Left renal cortex interstitium (tissue), 4 donors: ENCODE measurements around the gene MECP2. TPM values are rescaled to one million over a fixed set of nuclear protein-coding genes. Genes with fewer than 3 reads are reported as not detected.

Experiments
- DNase-seq, 4 donors: peaks; one replicate each; pipeline ENCODE4 v3.0.0-alpha.2; 2013; ENCODE audit warnings: low read depth in 4 of 4, low spot score in 2 of 4, missing footprints in 1 of 4
- polyA plus RNA-seq, 4 donors: library from polyadenylated mRNA; unstranded; fragments of 120-200 nt; gene quantifications; one replicate each; pipeline ENCODE4 v1.2.1, GENCODE V29; 2013; ENCODE audit not compliant: insufficient read length in 4 of 4

Gene MECP2
- polyA plus RNA-seq, 4 donors = 24.5 to 40.0 (median 30.6) TPM

DNA sequence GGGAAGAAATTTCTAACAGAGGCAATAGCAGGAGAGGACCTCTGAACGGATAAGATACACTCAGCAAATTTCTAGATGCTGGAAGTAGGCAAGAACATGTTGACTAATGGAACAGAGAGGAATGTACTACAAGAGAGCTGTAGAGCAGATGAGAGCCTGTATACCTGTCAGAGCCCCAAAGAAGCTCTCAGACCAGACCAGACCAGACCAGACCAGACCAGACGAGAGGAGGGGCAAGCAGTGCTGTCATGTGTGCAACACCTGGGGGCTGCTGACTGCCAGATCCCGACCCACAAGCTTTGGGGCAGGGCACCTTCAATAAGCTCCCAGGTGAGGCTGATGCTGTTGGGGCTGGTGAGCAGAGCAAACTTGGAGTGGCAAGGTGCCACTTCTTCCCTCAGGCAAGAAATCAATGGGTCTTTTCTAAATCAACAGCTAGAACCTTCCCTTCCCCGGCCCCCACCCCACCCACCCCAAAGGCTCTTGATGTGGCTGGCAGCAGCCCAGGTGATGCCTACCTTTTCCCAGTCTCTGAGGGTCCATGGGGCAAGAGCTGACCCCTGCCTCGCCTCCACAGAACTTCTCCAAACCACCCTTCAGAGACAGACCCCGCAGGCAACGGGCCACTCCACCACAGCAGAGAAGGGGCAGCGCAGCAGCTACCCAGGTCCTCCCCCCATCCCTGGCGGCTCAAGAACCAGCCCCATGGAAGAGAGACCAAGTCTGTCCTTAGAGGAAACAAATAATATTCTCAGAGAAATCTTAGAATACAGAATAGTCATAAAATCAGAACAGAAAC lies 32.7 kb downstream of the MECP2 start:
- no peak for DNase-seq

DNA sequence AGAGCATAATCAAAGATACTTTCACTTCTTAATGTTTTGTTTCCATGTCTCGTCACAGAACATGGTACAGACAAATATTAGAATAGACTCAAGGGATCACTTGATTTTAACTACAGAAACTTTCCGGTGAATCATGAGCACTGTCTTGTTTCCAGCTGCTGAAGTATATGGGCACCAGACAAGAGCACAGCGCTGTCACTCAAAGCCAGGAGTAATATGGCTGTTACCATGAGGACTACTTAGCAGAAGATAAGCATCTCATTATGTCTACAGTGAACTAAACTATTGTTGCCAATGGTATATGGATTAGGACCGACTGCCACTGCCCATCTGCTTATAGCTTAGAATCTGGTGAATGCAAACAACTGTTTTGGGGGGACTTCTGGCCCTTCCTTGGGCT lies 34.3 kb downstream of the MECP2 start:
- no peak for DNase-seq

- no peak for DNase-seq
These were observed 35.7 kb downstream of the MECP2 start for GRCh38 chrX:154061801-154062200.

- DNase-seq = no peak
These were observed 37.7 kb downstream of the MECP2 start for GRCh38 chrX:154059729-154060245.

DNA sequence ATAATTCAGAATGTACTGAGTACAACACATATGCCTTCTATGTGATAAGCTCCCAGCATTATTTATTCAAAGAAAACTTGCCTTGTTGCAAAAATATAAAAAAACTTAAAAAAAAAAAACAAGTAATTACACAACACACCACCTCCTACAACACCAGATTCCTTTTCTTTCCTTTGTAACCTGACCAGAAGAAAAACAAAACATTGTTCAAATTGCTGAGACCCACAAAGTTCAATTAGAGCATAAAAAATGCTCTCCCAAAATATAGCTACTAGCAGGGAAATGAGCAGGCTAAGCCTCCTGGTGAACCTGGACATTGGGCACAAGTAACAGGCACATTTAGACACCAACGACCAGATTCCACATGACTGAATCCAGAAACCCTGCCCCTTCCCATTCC lies 38.3 kb downstream of the MECP2 start:
- no peak for DNase-seq

GRCh38 chrX:154058214-154058997 lies 39.1 kb downstream of the MECP2 start:
- no peak for DNase-seq

DNA sequence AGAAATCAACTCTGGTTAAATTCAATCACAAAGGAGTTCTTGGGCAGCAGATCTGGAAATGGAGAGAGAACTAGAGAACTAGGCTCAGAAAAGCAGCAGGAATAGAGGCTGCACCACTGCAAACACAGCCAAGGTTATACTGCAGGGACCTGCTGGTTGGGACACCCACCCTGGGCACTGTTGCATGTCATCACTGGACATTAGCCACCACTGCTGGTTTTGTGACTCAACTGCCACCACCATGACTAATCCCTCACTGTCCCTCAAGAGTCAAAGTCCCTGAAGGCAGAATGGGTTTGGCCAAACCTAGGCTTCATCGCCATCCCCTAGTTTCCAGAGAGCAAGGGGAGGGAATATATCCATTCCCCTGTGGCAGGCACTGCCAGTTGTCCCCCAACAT lies 39.7 kb downstream of the MECP2 start:
- no peak for DNase-seq

DNA sequence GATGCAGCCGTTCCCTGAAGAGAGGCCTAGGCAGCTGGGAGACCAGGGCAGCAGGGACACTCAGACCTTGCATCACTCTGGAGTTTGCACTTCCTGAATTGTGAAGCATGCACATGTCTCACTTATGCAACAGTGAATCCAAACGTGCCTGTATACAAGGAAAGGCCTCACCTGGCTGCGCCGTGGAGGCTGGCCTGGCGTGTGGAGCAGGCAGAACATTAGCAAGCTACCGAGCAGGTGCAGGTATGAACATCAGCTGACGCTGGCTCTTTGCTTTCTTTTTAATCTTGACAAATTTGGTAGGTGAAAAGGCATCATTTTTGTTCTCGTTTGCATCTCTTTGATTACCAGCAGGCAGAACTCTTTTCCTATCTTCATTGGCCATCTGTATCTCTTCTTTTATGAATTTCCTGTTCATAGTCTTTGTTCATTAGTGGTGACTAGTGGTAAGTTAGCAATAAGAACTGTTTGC lies 40.7 kb downstream of the MECP2 start:
- no peak for DNase-seq

GRCh38 chrX:154051201-154051810 lies 46.2 kb downstream of the MECP2 start:
- peak in 3 of 4 donors; percentile 26 to 57 (median 31) for DNase-seq

DNA sequence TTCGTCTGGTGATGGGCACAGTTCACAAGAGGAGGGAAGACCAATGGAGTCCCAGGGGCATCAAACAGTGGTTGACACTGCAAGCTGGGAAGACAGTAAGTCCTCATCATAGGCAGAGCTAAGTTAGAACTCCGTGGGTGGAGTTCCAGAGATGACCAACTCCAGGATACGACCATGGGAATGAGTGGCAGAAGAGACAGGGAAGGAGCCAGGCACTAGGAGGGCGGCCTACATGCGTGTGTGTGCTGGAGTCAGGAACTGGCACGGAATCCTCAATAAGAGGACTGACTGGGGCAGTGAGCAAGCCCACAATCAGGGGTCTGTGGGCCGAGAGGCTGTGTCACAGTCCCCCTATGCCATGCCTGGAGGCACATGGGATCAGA lies 47.4 kb downstream of the MECP2 start:
- no peak for DNase-seq

- no peak for DNase-seq
These were observed 48.1 kb downstream of the MECP2 start for GRCh38 chrX:154049209-154050112.

DNA sequence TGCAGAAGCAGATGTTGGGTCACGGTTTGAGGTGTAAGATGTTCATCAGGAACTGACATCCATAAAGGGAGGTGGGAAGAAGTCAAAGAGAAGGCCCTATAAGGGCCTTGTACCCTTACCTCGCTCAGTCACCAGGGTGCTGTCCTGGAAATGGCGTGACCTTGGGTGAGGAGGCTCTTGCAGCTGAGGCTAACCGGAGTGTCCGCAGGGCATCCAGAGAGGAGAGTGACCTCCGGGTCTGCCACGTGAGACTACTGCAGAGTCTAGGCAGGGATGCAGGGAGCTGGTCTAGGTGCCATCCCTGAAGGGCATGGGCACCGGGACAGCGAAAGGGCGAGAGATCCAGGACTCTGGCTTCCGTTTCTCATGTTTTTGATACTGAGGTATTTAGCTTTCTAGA lies 49.1 kb downstream of the MECP2 start:
- no peak for DNase-seq

DNA sequence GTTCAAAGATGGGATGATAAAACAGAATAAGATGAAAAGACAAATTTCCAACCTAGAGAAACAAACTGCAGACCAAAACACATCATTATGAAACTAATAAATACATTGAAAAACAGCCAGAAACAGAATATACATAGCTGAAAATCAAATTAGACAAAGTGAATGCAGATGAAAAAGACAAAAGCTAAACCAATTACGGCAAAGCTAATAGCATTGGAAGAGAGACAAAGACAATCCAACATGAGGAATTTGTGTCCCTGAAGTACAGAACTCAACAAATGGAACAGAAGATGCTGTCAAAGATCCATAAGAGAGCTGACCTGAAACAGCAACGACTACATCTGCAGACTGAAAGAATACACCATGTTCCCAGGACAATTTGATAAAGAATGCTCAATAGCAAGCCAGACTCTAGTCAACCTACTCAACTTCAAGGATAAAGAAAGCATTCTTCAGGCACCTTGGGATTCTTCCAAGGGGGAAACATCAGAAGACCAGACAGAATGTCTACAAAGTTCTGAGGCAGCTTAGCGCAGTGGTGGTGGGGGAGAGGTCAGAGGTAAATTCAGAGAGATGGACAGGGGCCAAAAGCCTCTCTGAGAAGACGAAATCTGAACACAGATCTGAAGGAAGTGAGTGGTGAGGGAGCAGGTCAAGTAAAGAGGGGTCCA lies 50.4 kb downstream of the MECP2 start:
- DNase-seq = no peak

- DNase-seq = peak in 1 of 4 donors; percentile 27
These were observed 51.3 kb downstream of the MECP2 start for GRCh38 chrX:154046031-154046781.

- no peak for DNase-seq
These were observed 53.4 kb downstream of the MECP2 start for GRCh38 chrX:154044091-154044490.

DNA sequence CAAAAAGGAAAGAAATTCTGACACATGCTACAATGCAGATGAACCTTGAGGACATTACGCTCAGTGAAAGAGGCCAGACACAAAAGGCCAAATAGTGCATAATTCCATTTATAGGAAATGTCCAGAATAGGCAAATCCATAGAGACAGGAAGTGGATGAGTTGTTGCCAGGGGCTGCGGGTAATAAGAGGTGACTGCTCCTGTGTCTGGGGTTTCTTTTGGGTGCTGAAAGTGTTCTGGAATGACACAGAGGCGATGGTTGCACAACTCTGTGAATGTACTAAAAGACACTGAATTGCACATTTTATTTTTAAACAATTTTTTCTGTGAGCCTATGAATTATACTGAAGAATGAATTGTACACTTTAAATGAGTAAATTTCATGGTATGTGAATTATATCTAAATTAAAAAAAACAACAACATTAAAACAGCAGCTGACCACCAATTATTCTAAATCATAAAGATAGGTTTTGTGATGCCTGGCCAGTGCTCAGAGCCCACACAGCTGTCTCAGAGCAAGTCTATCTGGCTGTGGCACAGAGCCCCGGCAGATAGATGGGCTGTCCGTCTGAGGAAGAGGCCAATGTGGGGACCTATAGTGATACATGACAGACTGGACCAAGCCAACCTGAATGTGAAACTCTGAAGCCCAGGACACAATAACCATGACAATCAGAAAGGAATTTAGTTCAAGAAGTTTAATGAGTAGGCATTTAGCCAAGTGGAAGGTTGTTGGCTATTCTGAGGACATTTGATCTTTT lies 54.3 kb downstream of the MECP2 start:
- DNase-seq = no peak

- DNase-seq = no peak
These were observed 56.7 kb downstream of the MECP2 start for GRCh38 chrX:154040863-154041262.

GRCh38 chrX:154040307-154040756 lies 57.2 kb downstream of the MECP2 start:
- DNase-seq = no peak
